ENCODE measurements around the gene TMPRSS3.

Gene TMPRSS3

GRCh38 chr21:42396799-42397745 lies 1.2 kb upstream of the TMPRSS3 start:
- DNase-seq, result no peak
- Histone ChIP-seq H3K9me3 (ENCODE audit: control insufficient read depth, low read length) (peaks cover 5% of the 10 kb centered on the region), H2BK15ac (ENCODE audit: low read depth, poor library complexity, severe bottlenecking) (peak overlapping the region; percentile 46), H3K4ac (ENCODE audit: low read depth in 1 of 2, low read length in 2 of 2) (no peak overlapping the region), H2AK5ac (ENCODE audit: low read length, severe bottlenecking) (no peak overlapping the region), H3K9ac (ENCODE audit: low read length) (no peak overlapping the region), H3K36me3 (ENCODE audit: control insufficient read depth in 1 of 2, insufficient read depth in 2 of 2, low read depth in 1 of 2, low read length in 2 of 2) (no peaks in the 10 kb centered on the region), H3K14ac (ENCODE audit: low read length in 2 of 2) (no peak overlapping the region), H3K4me3 (ENCODE audit: insufficient read depth in 1 of 2, low read depth in 1 of 2, low read length in 2 of 2) (no peak overlapping the region), H3K79me1 (replicated peaks; ENCODE audit: low read length, poor library complexity, severe bottlenecking) (no peaks in the 10 kb centered on the region), H2BK5ac (ENCODE audit: low read depth, low read length, poor library complexity, severe bottlenecking) (no peak overlapping the region), H2BK120ac (ENCODE audit: low read depth, low read length) (no peak overlapping the region), H3K27ac (ENCODE audit: low read length, poor library complexity, severe bottlenecking) (no peak overlapping the region), H3K23ac (ENCODE audit: low read length in 2 of 2) (no peak overlapping the region), H3K27me3 (ENCODE audit: control insufficient read depth in 1 of 2, insufficient read depth in 1 of 2, low read length in 2 of 2) (peaks cover 0 to 37% of the 10 kb centered on the region in 2 experiments), H3K4me1 (ENCODE audit: control insufficient read depth, insufficient read depth, low read depth, low read length) (peaks cover 6% of the 10 kb centered on the region), H4K8ac (ENCODE audit: low read length) (no peak overlapping the region), H4K91ac (ENCODE audit: low read length) (no peak overlapping the region), H2AFZ (ENCODE audit: low read depth, low read length) (no peak overlapping the region), H3K18ac (ENCODE audit: low read depth in 1 of 2, low read length in 2 of 2) (no peak overlapping the region), H2BK12ac (ENCODE audit: low read length in 2 of 2) (no peak overlapping the region), H3K4me2 (ENCODE audit: low read length, poor library complexity, severe bottlenecking) (no peak overlapping the region)
- 82% methylated on average over 19 of the region's 19 CpGs for WGBS

GRCh38 chr21:42395302-42395701 lies 550 bp downstream of the TMPRSS3 start:
- WGBS, result 88% methylated on average over 9 of the region's 11 CpGs
- H3K4ac ChIP-seq (ENCODE audit: low read depth in 1 of 2, low read length in 2 of 2), result no peak overlapping the region
- no peak for DNase-seq

GRCh38 chr21:42393443-42393950 lies 2.4 kb downstream of the TMPRSS3 start:
- no peak overlapping the region for H3K9ac ChIP-seq (ENCODE audit: low read length)
- H2BK12ac ChIP-seq (ENCODE audit: low read length in 2 of 2), result no peak overlapping the region
- H2BK120ac ChIP-seq (ENCODE audit: low read depth, low read length), result no peak overlapping the region
- no peaks in the 10 kb centered on the region for H3K36me3 ChIP-seq (ENCODE audit: control insufficient read depth in 1 of 2, insufficient read depth in 2 of 2, low read depth in 1 of 2, low read length in 2 of 2)
- no peak overlapping the region for H3K4me3 ChIP-seq (ENCODE audit: insufficient read depth in 1 of 2, low read depth in 1 of 2, low read length in 2 of 2)
- H3K79me1 ChIP-seq (replicated peaks; ENCODE audit: low read length, poor library complexity, severe bottlenecking), result no peaks in the 10 kb centered on the region
- H4K91ac ChIP-seq (ENCODE audit: low read length), result no peak overlapping the region
- peaks cover 0 to 61% of the 10 kb centered on the region in 2 experiments for H3K27me3 ChIP-seq (ENCODE audit: control insufficient read depth in 1 of 2, insufficient read depth in 1 of 2, low read length in 2 of 2)
- H3K14ac ChIP-seq (ENCODE audit: low read length in 2 of 2), result no peak overlapping the region
- H3K27ac ChIP-seq (ENCODE audit: low read length, poor library complexity, severe bottlenecking), result peak overlapping the region; percentile 46
- no peak overlapping the region for H2BK15ac ChIP-seq (ENCODE audit: low read depth, poor library complexity, severe bottlenecking)
- H3K4me1 ChIP-seq (ENCODE audit: control insufficient read depth, insufficient read depth, low read depth, low read length), result peaks cover 15% of the 10 kb centered on the region
- DNase-seq, result no peak
- no peak overlapping the region for H3K18ac ChIP-seq (ENCODE audit: low read depth in 1 of 2, low read length in 2 of 2)
- no peak overlapping the region for H3K23ac ChIP-seq (ENCODE audit: low read length in 2 of 2)
- H2BK5ac ChIP-seq (ENCODE audit: low read depth, low read length, poor library complexity, severe bottlenecking), result no peak overlapping the region
- no peak overlapping the region for H3K4ac ChIP-seq (ENCODE audit: low read depth in 1 of 2, low read length in 2 of 2)
- 80% methylated on average over 7 of the region's 8 CpGs for WGBS
- no peaks in the 10 kb centered on the region for H3K9me3 ChIP-seq (ENCODE audit: control insufficient read depth, low read length)
- H4K8ac ChIP-seq (ENCODE audit: low read length), result no peak overlapping the region
- H2AK5ac ChIP-seq (ENCODE audit: low read length, severe bottlenecking), result no peak overlapping the region
- no peak overlapping the region for H2AFZ ChIP-seq (ENCODE audit: low read depth, low read length)
- H3K4me2 ChIP-seq (ENCODE audit: low read length, poor library complexity, severe bottlenecking), result no peak overlapping the region

More at GRCh38 chr21:42395302-42395701, 550 bp downstream of the TMPRSS3 start:
- Histone ChIP-seq H3K27me3 (ENCODE audit: control insufficient read depth in 1 of 2, insufficient read depth in 1 of 2, low read length in 2 of 2) (peaks cover 0 to 48% of the 10 kb centered on the region in 2 experiments), H3K9me3 (ENCODE audit: control insufficient read depth, low read length) (no peaks in the 10 kb centered on the region), H4K8ac (ENCODE audit: low read length) (no peak overlapping the region), H3K18ac (ENCODE audit: low read depth in 1 of 2, low read length in 2 of 2) (no peak overlapping the region), H3K9ac (ENCODE audit: low read length) (no peak overlapping the region), H2BK15ac (ENCODE audit: low read depth, poor library complexity, severe bottlenecking) (no peak overlapping the region), H2AFZ (ENCODE audit: low read depth, low read length) (no peak overlapping the region), H2BK12ac (ENCODE audit: low read length in 2 of 2) (no peak overlapping the region), H3K79me1 (replicated peaks; ENCODE audit: low read length, poor library complexity, severe bottlenecking) (no peaks in the 10 kb centered on the region), H2AK5ac (ENCODE audit: low read length, severe bottlenecking) (no peak overlapping the region), H2BK120ac (ENCODE audit: low read depth, low read length) (no peak overlapping the region), H3K36me3 (ENCODE audit: control insufficient read depth in 1 of 2, insufficient read depth in 2 of 2, low read depth in 1 of 2, low read length in 2 of 2) (no peaks in the 10 kb centered on the region), H2BK5ac (ENCODE audit: low read depth, low read length, poor library complexity, severe bottlenecking) (no peak overlapping the region), H3K27ac (ENCODE audit: low read length, poor library complexity, severe bottlenecking) (no peak overlapping the region), H3K4me1 (ENCODE audit: control insufficient read depth, insufficient read depth, low read depth, low read length) (peaks cover 8% of the 10 kb centered on the region), H4K91ac (ENCODE audit: low read length) (no peak overlapping the region), H3K4me3 (ENCODE audit: insufficient read depth in 1 of 2, low read depth in 1 of 2, low read length in 2 of 2) (no peak overlapping the region), H3K4me2 (ENCODE audit: low read length, poor library complexity, severe bottlenecking) (no peak overlapping the region), H3K14ac (ENCODE audit: low read length in 2 of 2) (no peak overlapping the region), H3K23ac (ENCODE audit: low read length in 2 of 2) (no peak overlapping the region)

- Histone ChIP-seq H3K27ac (ENCODE audit: low read length, poor library complexity, severe bottlenecking) (peak overlapping the region; percentile 18), H3K4me2 (ENCODE audit: low read length, poor library complexity, severe bottlenecking) (no peak overlapping the region), H3K9ac (ENCODE audit: low read length) (no peak overlapping the region), H2BK120ac (ENCODE audit: low read depth, low read length) (no peak overlapping the region), H3K14ac (ENCODE audit: low read length in 2 of 2) (no peak overlapping the region), H3K27me3 (ENCODE audit: control insufficient read depth in 1 of 2, insufficient read depth in 1 of 2, low read length in 2 of 2) (peaks cover 0 to 61% of the 10 kb centered on the region in 2 experiments), H3K4me3 (ENCODE audit: insufficient read depth in 1 of 2, low read depth in 1 of 2, low read length in 2 of 2) (no peak overlapping the region), H3K4ac (ENCODE audit: low read depth in 1 of 2, low read length in 2 of 2) (no peak overlapping the region), H4K8ac (ENCODE audit: low read length) (no peak overlapping the region), H3K18ac (ENCODE audit: low read depth in 1 of 2, low read length in 2 of 2) (no peak overlapping the region), H2AK5ac (ENCODE audit: low read length, severe bottlenecking) (no peak overlapping the region), H3K4me1 (ENCODE audit: control insufficient read depth, insufficient read depth, low read depth, low read length) (peaks cover 16% of the 10 kb centered on the region), H2AFZ (ENCODE audit: low read depth, low read length) (no peak overlapping the region), H2BK12ac (ENCODE audit: low read length in 2 of 2) (no peak overlapping the region), H3K79me1 (replicated peaks; ENCODE audit: low read length, poor library complexity, severe bottlenecking) (no peaks in the 10 kb centered on the region), H3K36me3 (ENCODE audit: control insufficient read depth in 1 of 2, insufficient read depth in 2 of 2, low read depth in 1 of 2, low read length in 2 of 2) (no peaks in the 10 kb centered on the region), H3K23ac (ENCODE audit: low read length in 2 of 2) (no peak overlapping the region), H3K9me3 (ENCODE audit: control insufficient read depth, low read length) (no peaks in the 10 kb centered on the region), H4K91ac (ENCODE audit: low read length) (no peak overlapping the region), H2BK15ac (ENCODE audit: low read depth, poor library complexity, severe bottlenecking) (no peak overlapping the region), H2BK5ac (ENCODE audit: low read depth, low read length, poor library complexity, severe bottlenecking) (no peak overlapping the region)
- DNase-seq, result no peak
- 87% methylated on average over 17 of the region's 17 CpGs for WGBS
Observed at GRCh38 chr21:42392731-42393442, 3.0 kb downstream of the TMPRSS3 start.
